GM23338 (cell line): ENCODE results near the gene OGA. TPM values are rescaled to one million over a fixed set of nuclear protein-coding genes. Genes with fewer than 3 reads are reported as not detected.

Experiments
- ATAC-seq: fragments of 200-7000 bp; cut with Tn5 transposase; 3 replicates; pipeline ENCODE4 v1.9.1; 2020
- DNase-seq: peaks from one replicate; pipeline ENCODE4 v3.0.0-alpha.2; 2015; ENCODE audit warnings: low spot score
- H2AFZ ChIP-seq: fragments of 200-600 bp; sonication (generic); 2 replicates; pipeline ENCODE4 v1.8.0; 2016; ENCODE audit warnings: antibody characterized with exemption, mild to moderate bottlenecking, moderate library complexity
- H3F3A ChIP-seq: fragments of 200-600 bp; sonication (generic); replicated peaks from 2 replicates; pipeline ENCODE4 v1.8.0; 2017; ENCODE audit warnings: antibody characterized with exemption, mixed run types, low read depth
- H3K27ac ChIP-seq: fragments of 200-600 bp; sonication (generic); 2 replicates; pipeline ENCODE4 v1.6.1; 2016; ENCODE audit warnings: low read depth
- H3K27me3 ChIP-seq: fragments of 200-600 bp; sonication (generic); 2 replicates; pipeline ENCODE4 v1.8.0; 2016; ENCODE audit warnings: mild to moderate bottlenecking, mixed run types, moderate library complexity; ENCODE audit not compliant: insufficient read depth
- H3K36me3 ChIP-seq: fragments of 200-600 bp; sonication (generic); 2 replicates; pipeline ENCODE4 v1.8.0; 2016; ENCODE audit warnings: mild to moderate bottlenecking; ENCODE audit not compliant: insufficient read depth
- H3K4me1 ChIP-seq: fragments of 200-600 bp; sonication (generic); 2 replicates; pipeline ENCODE4 v1.8.0; 2016; ENCODE audit warnings: mild to moderate bottlenecking, moderate library complexity; ENCODE audit not compliant: insufficient read depth
- H3K4me2 ChIP-seq: fragments of 200-600 bp; sonication (generic); 2 replicates; pipeline ENCODE4 v1.7.1; 2017; ENCODE audit warnings: mixed run types
- H3K4me3 ChIP-seq: fragments of 200-600 bp; sonication (generic); 2 replicates; pipeline ENCODE4 v1.6.1; 2016; ENCODE audit warnings: mixed run types
- H3K79me2 ChIP-seq: fragments of 200-600 bp; sonication (generic); replicated peaks from 2 replicates; pipeline ENCODE4 v1.8.0; 2017; ENCODE audit warnings: mild to moderate bottlenecking; ENCODE audit not compliant: insufficient read depth
- H3K9me2 ChIP-seq: fragments of 200-600 bp; sonication (generic); 2 replicates; pipeline ENCODE4 v1.8.0; 2017; ENCODE audit not compliant: insufficient read depth
- H4K20me1 ChIP-seq: fragments of 200-600 bp; sonication (generic); replicated peaks from 2 replicates; pipeline ENCODE4 v1.8.0; 2017; ENCODE audit warnings: mild to moderate bottlenecking; ENCODE audit not compliant: insufficient read depth
- H3K27ac Mint-ChIP-seq: 2 replicates; pipeline ENCODE4 v1.8.0; 2020; ENCODE audit warnings: inconsistent platforms, mild to moderate bottlenecking, moderate library complexity, mixed read lengths
- H3K27me3 Mint-ChIP-seq: 3 replicates; pipeline ENCODE4 v1.8.0; 2022; ENCODE audit warnings: low read depth, mild to moderate bottlenecking, moderate library complexity, mixed read lengths, inconsistent platforms; ENCODE audit not compliant: insufficient read depth, poor library complexity
- H3K36me3 Mint-ChIP-seq: 3 replicates; pipeline ENCODE4 v1.8.0; 2021; ENCODE audit warnings: low read depth, mild to moderate bottlenecking, inconsistent platforms, moderate library complexity, mixed read lengths
- H3K4me1 Mint-ChIP-seq: 3 replicates; pipeline ENCODE4 v1.8.0; 2020; ENCODE audit warnings: mild to moderate bottlenecking, inconsistent platforms, mixed read lengths
- H3K4me3 Mint-ChIP-seq: 3 replicates; pipeline ENCODE4 v1.8.0; 2021; ENCODE audit warnings: moderate library complexity, mild to moderate bottlenecking, inconsistent platforms, mixed read lengths
- H3K9me3 Mint-ChIP-seq: 3 replicates; pipeline ENCODE4 v1.8.0; 2020; ENCODE audit warnings: moderate library complexity, mild to moderate bottlenecking, inconsistent platforms, mixed read lengths
- CREB1 ChIP-seq: fragments of 250-450 bp; sonication (Bioruptor Pico); IDR thresholded peaks from 2 replicates; pipeline ENCODE4 v1.5.0; 2020; ENCODE audit warnings: low read depth, mild to moderate bottlenecking, moderate library complexity
- CTCF ChIP-seq, 2 experiments: fragments of 200-600 bp in 1 of 2; sonication (generic) in 1 of 2; conservative IDR thresholded peaks; 2 replicates each; pipeline versions ENCODE4 v1.5.1 to v1.6.1; 2016 to 2017; ENCODE audit warnings: antibody characterized with exemption in 2 of 2, low read depth in 2 of 2, mild to moderate bottlenecking in 2 of 2, moderate library complexity in 1 of 2
- EZH2phosphoT487 ChIP-seq: fragments of 200-600 bp; sonication (generic); IDR thresholded peaks from one replicate; pipeline ENCODE4 v1.8.1; 2018; ENCODE audit warnings: antibody characterized with exemption; ENCODE audit not compliant: unreplicated experiment
- JUNB ChIP-seq: IDR thresholded peaks from one replicate; pipeline ENCODE4 v1.6.1; 2016; ENCODE audit warnings: antibody characterized with exemption; ENCODE audit not compliant: unreplicated experiment
- POLR2AphosphoS5 ChIP-seq: IDR thresholded peaks from 2 replicates; pipeline ENCODE4 v1.6.1; 2016; ENCODE audit warnings: antibody characterized with exemption, low read depth
- STAT1 ChIP-seq: IDR thresholded peaks from one replicate; pipeline ENCODE4 v1.6.1; 2016; ENCODE audit warnings: antibody characterized with exemption; ENCODE audit not compliant: unreplicated experiment
- ZNF114 ChIP-seq: fragments of 250-450 bp; sonication (Bioruptor Pico); IDR thresholded peaks from 2 replicates; pipeline ENCODE4 v1.5.0; 2020; ENCODE audit warnings: mild to moderate bottlenecking, moderate library complexity
- polyA plus RNA-seq: library from polyadenylated mRNA; unstranded; fragments of >200 nt; fragmentation: Nextera tagmentation; extraction: Ambion mirVana; gene quantifications from 2 replicates; pipeline ENCODE4 v1.2.1, GENCODE V29; 2016
- total RNA-seq: library from RNA; depleted of rRNA; stranded (reverse); fragments of >200 nt; shearing (Covaris generic); gene quantifications from 2 replicates; pipeline ENCODE4 v1.2.3, GENCODE V29; 2014
- TF ChIP-seq, protein P1 (sequence below): IDR thresholded peaks from 2 replicates; pipeline ENCODE4 v1.6.1; 2016; ENCODE audit warnings: antibody characterized with exemption
- TF ChIP-seq, protein P2 (sequence below): fragments of 250-450 bp; sonication (Bioruptor Pico); IDR thresholded peaks from 2 replicates; pipeline ENCODE4 v1.5.0; 2020; ENCODE audit warnings: mild to moderate bottlenecking, moderate library complexity

OGA gene
- total and polyA plus RNA-seq, 2 experiments from 2014 or later = 68.4 to 131 TPM

DNA sequence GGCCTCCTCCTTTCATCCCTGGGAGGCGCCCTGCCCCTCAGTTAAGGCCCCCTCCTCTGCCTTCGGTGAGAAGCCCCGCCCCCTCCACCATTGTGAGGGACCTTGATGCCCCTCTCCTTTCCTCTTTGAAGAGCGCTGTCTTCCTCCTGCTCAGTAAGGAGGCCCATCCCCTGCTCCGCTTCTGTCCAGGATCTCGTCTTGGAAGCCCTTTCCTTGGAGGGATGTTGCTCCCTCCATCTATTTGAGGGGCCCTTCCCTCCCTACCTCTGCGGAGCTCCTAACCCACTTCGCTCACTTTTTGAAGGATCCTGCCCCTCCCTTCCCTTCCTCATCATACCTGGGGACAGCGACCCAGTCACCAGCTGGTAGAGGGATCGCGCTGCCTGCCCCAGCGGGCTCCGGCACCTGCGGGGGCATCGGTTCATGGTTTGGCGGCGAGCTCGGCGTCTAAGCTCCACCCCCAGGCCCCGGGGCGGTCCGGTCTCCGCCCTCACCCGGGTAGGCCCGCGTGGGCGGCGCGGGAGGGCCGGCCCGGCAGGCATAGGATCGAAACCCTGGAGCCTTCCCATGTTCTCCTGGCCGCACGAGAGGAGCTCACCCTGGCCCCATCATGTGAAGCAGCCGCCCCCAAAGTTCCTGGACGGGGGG lies 21.3 kb upstream of the OGA start (continued):
- TF ChIP-seq CTCF (conservative IDR thresholded peaks at IDR 0.05; ENCODE audit: low read depth in 2 of 2) (peak in 1 of 2 experiments; percentile 29; a peak in 2 of 4 replicates), POLR2AphosphoS5 (peak; percentile 40; the same call in 1 of the 2 replicates), STAT1 (no peak), CREB1 (no peak), ZNF114 (CRISPR knock-in tag) (no peak)
- TF ChIP-seq, protein P1, sequence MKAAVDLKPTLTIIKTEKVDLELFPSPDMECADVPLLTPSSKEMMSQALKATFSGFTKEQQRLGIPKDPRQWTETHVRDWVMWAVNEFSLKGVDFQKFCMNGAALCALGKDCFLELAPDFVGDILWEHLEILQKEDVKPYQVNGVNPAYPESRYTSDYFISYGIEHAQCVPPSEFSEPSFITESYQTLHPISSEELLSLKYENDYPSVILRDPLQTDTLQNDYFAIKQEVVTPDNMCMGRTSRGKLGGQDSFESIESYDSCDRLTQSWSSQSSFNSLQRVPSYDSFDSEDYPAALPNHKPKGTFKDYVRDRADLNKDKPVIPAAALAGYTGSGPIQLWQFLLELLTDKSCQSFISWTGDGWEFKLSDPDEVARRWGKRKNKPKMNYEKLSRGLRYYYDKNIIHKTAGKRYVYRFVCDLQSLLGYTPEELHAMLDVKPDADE = no peak

DNA sequence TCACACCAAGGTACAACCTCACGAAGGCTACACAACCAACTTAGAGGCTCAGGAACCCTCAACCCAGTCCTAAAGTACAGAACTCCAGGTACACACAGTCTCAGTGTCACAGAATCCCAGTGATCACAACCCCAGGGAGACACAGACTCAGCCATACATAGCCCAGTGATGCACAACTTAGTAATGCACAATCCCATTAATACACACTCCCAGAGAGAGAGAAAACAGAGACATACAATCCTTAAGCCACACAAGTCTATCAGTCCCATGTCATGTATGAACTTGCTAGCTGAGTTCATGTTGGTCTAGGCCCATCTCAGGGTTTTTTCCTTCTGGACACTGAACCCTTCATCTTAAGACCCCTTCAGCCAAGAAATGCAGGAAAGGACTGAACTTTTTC lies 20.8 kb upstream of the OGA start:
- Histone ChIP-seq H3F3A (peaks cover 6% of the 10 kb centered on the region; the same call in 1 of the 2 replicates), H3K27me3 (peaks cover 19% of the 10 kb centered on the region), H3K27ac (no peak overlapping the region), H3K79me2 (no peaks in the 10 kb centered on the region), H3K4me2 (peak overlapping the region; percentile 99), H3K4me3 (peak overlapping the region; percentile 91), H2AFZ (peak overlapping the region; percentile 96; the same call in 1 of the 2 replicates), H3K9me2 (no peaks in the 10 kb centered on the region), H4K20me1 (peaks cover 6% of the 10 kb centered on the region; the same call in 1 of the 2 replicates), H3K36me3 (no peaks in the 10 kb centered on the region), H3K4me1 (peaks cover 13% of the 10 kb centered on the region)
- DNase-seq (no peak), ATAC-seq (no peak)
- Mint-ChIP-seq H3K9me3 (no peaks in the 10 kb centered on the region; the same call in 2 of the 3 replicates), H3K36me3 (no peaks in the 10 kb centered on the region), H3K4me1 (peaks cover 47% of the 10 kb centered on the region), H3K4me3 (peak overlapping the region; percentile 84), H3K27me3 (peaks cover 41% of the 10 kb centered on the region), H3K27ac (no peak overlapping the region)
- no peak for TF ChIP-seq EZH2phosphoT487

- H3K27me3 Mint-ChIP-seq = peaks cover 41% of the 10 kb centered on the region
- no peak for ATAC-seq
- H3K4me3 Mint-ChIP-seq = peak overlapping the region; percentile 84
- no peaks in the 10 kb centered on the region for H3K9me3 Mint-ChIP-seq
- Histone ChIP-seq H3K36me3 (no peaks in the 10 kb centered on the region), H3K79me2 (no peaks in the 10 kb centered on the region), H3K9me2 (no peaks in the 10 kb centered on the region), H3K4me2 (no peak overlapping the region), H3K4me3 (no peak overlapping the region), H3K27ac (no peak overlapping the region), H3F3A (0 out of 2 replicates have a peak, but pooled peaks cover 5% of the 10 kb centered on the region), H4K20me1 (peaks cover 6% of the 10 kb centered on the region; the same call in 1 of the 2 replicates), H3K4me1 (peaks cover 13% of the 10 kb centered on the region), H3K27me3 (peaks cover 19% of the 10 kb centered on the region), H2AFZ (no peak overlapping the region)
- H3K36me3 Mint-ChIP-seq = no peaks in the 10 kb centered on the region
- H3K27ac Mint-ChIP-seq = no peak overlapping the region
- peaks cover 45% of the 10 kb centered on the region for H3K4me1 Mint-ChIP-seq
- no peak for DNase-seq
- no peak for TF ChIP-seq JUNB
- TF ChIP-seq POLR2AphosphoS5 = no peak
- TF ChIP-seq, protein P2, sequence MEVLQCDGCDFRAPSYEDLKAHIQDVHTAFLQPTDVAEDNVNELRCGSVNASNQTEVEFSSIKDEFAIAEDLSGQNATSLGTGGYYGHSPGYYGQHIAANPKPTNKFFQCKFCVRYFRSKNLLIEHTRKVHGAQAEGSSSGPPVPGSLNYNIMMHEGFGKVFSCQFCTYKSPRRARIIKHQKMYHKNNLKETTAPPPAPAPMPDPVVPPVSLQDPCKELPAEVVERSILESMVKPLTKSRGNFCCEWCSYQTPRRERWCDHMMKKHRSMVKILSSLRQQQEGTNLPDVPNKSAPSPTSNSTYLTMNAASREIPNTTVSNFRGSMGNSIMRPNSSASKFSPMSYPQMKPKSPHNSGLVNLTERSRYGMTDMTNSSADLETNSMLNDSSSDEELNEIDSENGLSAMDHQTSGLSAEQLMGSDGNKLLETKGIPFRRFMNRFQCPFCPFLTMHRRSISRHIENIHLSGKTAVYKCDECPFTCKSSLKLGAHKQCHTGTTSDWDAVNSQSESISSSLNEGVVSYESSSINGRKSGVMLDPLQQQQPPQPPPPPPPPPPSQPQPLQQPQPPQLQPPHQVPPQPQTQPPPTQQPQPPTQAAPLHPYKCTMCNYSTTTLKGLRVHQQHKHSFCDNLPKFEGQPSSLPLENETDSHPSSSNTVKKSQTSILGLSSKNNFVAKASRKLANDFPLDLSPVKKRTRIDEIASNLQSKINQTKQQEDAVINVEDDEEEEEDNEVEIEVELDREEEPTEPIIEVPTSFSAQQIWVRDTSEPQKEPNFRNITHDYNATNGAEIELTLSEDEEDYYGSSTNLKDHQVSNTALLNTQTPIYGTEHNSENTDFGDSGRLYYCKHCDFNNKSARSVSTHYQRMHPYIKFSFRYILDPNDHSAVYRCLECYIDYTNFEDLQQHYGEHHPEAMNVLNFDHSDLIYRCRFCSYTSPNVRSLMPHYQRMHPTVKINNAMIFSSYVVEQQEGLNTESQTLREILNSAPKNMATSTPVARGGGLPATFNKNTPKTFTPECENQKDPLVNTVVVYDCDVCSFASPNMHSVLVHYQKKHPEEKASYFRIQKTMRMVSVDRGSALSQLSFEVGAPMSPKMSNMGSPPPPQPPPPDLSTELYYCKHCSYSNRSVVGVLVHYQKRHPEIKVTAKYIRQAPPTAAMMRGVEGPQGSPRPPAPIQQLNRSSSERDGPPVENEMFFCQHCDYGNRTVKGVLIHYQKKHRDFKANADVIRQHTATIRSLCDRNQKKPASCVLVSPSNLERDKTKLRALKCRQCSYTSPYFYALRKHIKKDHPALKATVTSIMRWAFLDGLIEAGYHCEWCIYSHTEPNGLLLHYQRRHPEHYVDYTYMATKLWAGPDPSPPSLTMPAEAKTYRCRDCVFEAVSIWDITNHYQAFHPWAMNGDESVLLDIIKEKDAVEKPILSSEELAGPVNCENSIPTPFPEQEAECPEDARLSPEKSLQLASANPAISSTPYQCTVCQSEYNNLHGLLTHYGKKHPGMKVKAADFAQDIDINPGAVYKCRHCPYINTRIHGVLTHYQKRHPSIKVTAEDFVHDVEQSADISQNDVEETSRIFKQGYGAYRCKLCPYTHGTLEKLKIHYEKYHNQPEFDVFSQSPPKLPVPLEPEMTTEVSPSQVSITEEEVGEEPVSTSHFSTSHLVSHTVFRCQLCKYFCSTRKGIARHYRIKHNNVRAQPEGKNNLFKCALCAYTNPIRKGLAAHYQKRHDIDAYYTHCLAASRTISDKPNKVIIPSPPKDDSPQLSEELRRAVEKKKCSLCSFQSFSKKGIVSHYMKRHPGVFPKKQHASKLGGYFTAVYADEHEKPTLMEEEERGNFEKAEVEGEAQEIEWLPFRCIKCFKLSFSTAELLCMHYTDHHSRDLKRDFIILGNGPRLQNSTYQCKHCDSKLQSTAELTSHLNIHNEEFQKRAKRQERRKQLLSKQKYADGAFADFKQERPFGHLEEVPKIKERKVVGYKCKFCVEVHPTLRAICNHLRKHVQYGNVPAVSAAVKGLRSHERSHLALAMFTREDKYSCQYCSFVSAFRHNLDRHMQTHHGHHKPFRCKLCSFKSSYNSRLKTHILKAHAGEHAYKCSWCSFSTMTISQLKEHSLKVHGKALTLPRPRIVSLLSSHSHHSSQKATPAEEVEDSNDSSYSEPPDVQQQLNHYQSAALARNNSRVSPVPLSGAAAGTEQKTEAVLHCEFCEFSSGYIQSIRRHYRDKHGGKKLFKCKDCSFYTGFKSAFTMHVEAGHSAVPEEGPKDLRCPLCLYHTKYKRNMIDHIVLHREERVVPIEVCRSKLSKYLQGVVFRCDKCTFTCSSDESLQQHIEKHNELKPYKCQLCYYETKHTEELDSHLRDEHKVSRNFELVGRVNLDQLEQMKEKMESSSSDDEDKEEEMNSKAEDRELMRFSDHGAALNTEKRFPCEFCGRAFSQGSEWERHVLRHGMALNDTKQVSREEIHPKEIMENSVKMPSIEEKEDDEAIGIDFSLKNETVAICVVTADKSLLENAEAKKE = no peak
These were observed 20.2 kb upstream of the OGA start for GRCh38 chr10:101838416-101838970.
